B cell (primary cell): ENCODE data around the gene TENM3.

Experiments
- EZH2 ChIP-seq: IDR thresholded peaks from 2 replicates; pipeline ENCODE4 v1.6.1; 2012; ENCODE audit warnings: borderline replicate concordance, low read depth, mild to moderate bottlenecking, moderate library complexity, low read length; ENCODE audit not compliant: insufficient read depth, poor library complexity, severe bottlenecking
- TF ChIP-seq, protein P1 (sequence below): fragments of 200-600 bp; IDR thresholded peaks from one replicate; pipeline ENCODE4 v1.8.0; 2022; ENCODE audit warnings: antibody characterized with exemption, mild to moderate bottlenecking

DNA sequence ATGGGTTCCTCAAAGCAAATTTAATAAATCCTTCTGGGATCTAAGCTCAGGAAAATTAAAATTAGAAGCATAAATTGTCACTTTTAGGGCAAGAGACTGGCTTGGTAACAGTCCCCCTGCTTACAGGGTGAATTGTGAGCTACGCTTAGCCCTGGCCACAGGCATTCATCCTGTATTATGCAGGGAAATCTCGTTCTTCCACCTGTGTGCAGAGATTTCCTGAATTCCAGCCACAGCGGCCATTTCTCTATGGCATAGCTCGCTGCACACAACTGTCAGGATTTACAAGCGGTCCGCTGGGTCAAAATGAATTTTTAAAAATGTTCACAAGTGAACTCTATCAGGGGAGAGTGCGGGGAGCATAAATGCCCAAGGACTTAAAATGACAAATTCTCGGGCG lies 562.1 kb downstream of the TENM3 start:
- TF ChIP-seq, protein P1, sequence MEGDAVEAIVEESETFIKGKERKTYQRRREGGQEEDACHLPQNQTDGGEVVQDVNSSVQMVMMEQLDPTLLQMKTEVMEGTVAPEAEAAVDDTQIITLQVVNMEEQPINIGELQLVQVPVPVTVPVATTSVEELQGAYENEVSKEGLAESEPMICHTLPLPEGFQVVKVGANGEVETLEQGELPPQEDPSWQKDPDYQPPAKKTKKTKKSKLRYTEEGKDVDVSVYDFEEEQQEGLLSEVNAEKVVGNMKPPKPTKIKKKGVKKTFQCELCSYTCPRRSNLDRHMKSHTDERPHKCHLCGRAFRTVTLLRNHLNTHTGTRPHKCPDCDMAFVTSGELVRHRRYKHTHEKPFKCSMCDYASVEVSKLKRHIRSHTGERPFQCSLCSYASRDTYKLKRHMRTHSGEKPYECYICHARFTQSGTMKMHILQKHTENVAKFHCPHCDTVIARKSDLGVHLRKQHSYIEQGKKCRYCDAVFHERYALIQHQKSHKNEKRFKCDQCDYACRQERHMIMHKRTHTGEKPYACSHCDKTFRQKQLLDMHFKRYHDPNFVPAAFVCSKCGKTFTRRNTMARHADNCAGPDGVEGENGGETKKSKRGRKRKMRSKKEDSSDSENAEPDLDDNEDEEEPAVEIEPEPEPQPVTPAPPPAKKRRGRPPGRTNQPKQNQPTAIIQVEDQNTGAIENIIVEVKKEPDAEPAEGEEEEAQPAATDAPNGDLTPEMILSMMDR: no peak
- no peak for TF ChIP-seq EZH2
